Kidney (tissue), 14 donors: Measurements from ENCODE around the gene CST1. TPM values are rescaled to one million over a fixed set of nuclear protein-coding genes. Genes with fewer than 3 reads are reported as not detected.
"Not testable (repeated sequence)": the region's sequence is repeated elsewhere in the genome, so short reads cannot be mapped to it uniquely, and the experiment has no call there.

Experiments used
- DNase-seq, 5 donors: peaks; one replicate each; pipeline ENCODE4 v3.0.0-alpha.2; 2013 to 2020
- FAIRE-seq: peaks from 2 replicates; lab custom pipeline; 2012; peaks lifted over from hg19 to GRCh38; lab: Jason Lieb, UNC
- H3K27ac ChIP-seq, 2 donors: one replicate each; pipeline ENCODE4 v1.7.0; 2013; ENCODE audit warnings: low read depth in 2 of 2, low read length in 2 of 2, inconsistent platforms in 1 of 2
- H3K27me3 ChIP-seq: one replicate; pipeline ENCODE4 v1.7.1; 2013; ENCODE audit warnings: low read length, inconsistent platforms; ENCODE audit not compliant: control insufficient read depth, insufficient read depth
- H3K36me3 ChIP-seq, 3 donors: one replicate each; pipeline versions ENCODE4 v1.7.0 to v1.7.1; 2013; ENCODE audit warnings: low read length in 3 of 3, control low read depth in 1 of 3, inconsistent platforms in 1 of 3; ENCODE audit not compliant: insufficient read depth in 3 of 3, control insufficient read depth in 2 of 3
- H3K4me1 ChIP-seq, 3 donors: one replicate each; pipeline versions ENCODE4 v1.7.0 to v1.7.1; 2013; ENCODE audit warnings: low read length in 3 of 3, inconsistent platforms in 1 of 3, low read depth in 1 of 3; ENCODE audit not compliant: control insufficient read depth in 2 of 3, insufficient read depth in 2 of 3
- H3K4me3 ChIP-seq, 3 donors: one replicate each; pipeline versions ENCODE4 v1.7.0 to v1.8.1; 2013; ENCODE audit warnings: low read length in 3 of 3, control low read depth in 1 of 3, inconsistent platforms in 1 of 3
- H3K9ac ChIP-seq, 3 donors: one replicate each; pipeline versions ENCODE4 v1.7.0 to v1.7.1; 2013; ENCODE audit warnings: low read length in 3 of 3, control low read depth in 1 of 3, inconsistent platforms in 1 of 3
- H3K9me3 ChIP-seq, 3 donors: one replicate each; pipeline versions ENCODE4 v1.7.0 to v1.7.1; 2013; ENCODE audit warnings: low read length in 3 of 3, control low read depth in 1 of 3, inconsistent platforms in 1 of 3; ENCODE audit not compliant: control insufficient read depth in 2 of 3, insufficient read depth in 1 of 3
- CTCF ChIP-seq: IDR thresholded peaks from 3 replicates; pipeline ENCODE4 v1.5.1; 2012; ENCODE audit warnings: mild to moderate bottlenecking, moderate library complexity, borderline replicate concordance; ENCODE audit not compliant: insufficient read depth; ENCODE audit errors: extremely low read depth
- intact Hi-C: fragments of 100-400 bp; cut with DNase I; formaldehyde crosslinking; loops from one replicate; pipeline ENCODE4 v1.11.1; 2022
- polyA plus RNA-seq: library from polyadenylated mRNA; stranded (reverse); fragments of 350-450 nt; fragmentation: Illumina TruSeq; extraction: RNeasy Lipid Tissue Mini Kit (QIAGEN cat#74804); gene quantifications from one replicate; pipeline ENCODE4 v1.2.3, GENCODE V29; 2014; ENCODE audit warnings: low read depth, low replicate concordance; ENCODE audit not compliant: insufficient read depth
- total RNA-seq: library from RNA; stranded (reverse); fragmentation: NEBNext Ultra II Directional; extraction: Animal tissue kit (Norgen Biotek cat#: 25700); gene quantifications from one replicate; pipeline ENCODE4 v1.2.1, GENCODE V29; 2021
- donor health status: control.
- donor health status: control.
- donor health status: control.
- donor health status: control.
- donor health status: control.
- donor health status: DM: yes; HTN: yes; CAD: no.
- donor health status: Normal renal cell carcinoma (clear cell type).

CST1 gene
- total and polyA plus RNA-seq, 2 donors from 2014 or later, result not detected

- FAIRE-seq (no peak), DNase-seq (no peak)
- no peak overlapping the region for H3K4me3 ChIP-seq
- TF ChIP-seq CTCF, result no peak
- H3K27me3 ChIP-seq, result no peaks in the 10 kb centered on the region
- H3K27ac ChIP-seq, result no peak overlapping the region
- no peaks in the 10 kb centered on the region for H3K36me3 ChIP-seq
- H3K4me1 ChIP-seq, result no peaks in the 10 kb centered on the region
- intact Hi-C loops, result no loop called here
- no peaks in the 10 kb centered on the region for H3K9me3 ChIP-seq
- no peak overlapping the region for H3K9ac ChIP-seq
Observed at GRCh38 chr20:23752019-23752418, 1.3 kb upstream of the CST1 start.

- H3K27ac ChIP-seq, result no peak overlapping the region
- FAIRE-seq, result no peak
- intact Hi-C loops, result no loop called here
- no peak for DNase-seq
- no peaks in the 10 kb centered on the region for H3K4me1 ChIP-seq
- H3K9ac ChIP-seq, result no peak overlapping the region
- H3K4me3 ChIP-seq, result no peak overlapping the region
- no peak for TF ChIP-seq CTCF
- no peaks in the 10 kb centered on the region for H3K36me3 ChIP-seq
- H3K27me3 ChIP-seq, result no peaks in the 10 kb centered on the region
- H3K9me3 ChIP-seq, result no peaks in the 10 kb centered on the region
Observed at GRCh38 chr20:23749746-23750145, 989 bp downstream of the CST1 start.

DNA sequence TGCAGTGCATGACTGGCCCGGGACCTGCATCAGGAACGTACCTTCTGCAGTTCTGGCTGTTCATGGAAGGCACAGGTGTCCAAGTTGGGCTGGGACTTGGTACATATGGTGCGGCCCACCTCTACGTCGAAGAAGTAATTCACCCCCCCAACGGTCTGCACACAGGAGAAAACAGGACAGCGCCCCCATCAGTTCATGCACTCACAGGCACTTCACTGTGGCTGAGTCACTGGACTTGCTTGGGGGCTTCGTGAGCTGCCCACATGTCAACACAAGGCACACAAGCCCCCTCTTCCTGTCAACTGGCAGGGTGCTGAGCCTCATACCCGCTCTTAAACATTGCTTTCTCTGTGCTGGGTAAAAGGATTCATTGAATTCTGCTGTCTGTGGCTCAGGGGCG lies 1.8 kb downstream of the CST1 start:
- H3K27ac ChIP-seq, H3K27me3 ChIP-seq, H3K9ac ChIP-seq, FAIRE-seq, H3K36me3 ChIP-seq, intact Hi-C loops, DNase-seq, H3K4me3 ChIP-seq, H3K9me3 ChIP-seq, H3K4me1 ChIP-seq: not testable (repeated sequence)

DNA sequence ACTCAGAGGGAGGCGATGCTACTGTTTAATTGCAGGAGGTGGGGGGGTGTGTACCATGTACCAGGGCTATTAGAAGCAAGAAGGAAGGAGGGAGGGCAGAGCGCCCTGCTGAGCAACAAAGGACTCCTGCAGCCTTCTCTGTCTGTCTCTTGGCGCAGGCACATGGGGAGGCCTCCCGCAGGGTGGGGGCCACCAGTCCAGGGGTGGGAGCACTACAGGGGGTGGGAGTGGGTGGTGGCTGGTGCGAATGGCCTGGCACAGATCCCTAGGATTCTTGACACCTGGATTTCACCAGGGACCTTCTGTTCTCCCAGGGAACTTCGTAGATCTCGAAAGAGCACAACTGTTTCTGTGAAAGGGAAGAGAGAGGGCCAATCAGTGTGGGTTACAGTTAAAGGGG lies 3.2 kb downstream of the CST1 start:
- H3K27me3 ChIP-seq, H3K9me3 ChIP-seq, H3K9ac ChIP-seq, H3K4me3 ChIP-seq, DNase-seq, intact Hi-C loops, H3K27ac ChIP-seq, H3K4me1 ChIP-seq, H3K36me3 ChIP-seq, FAIRE-seq: not testable (repeated sequence)

DNA sequence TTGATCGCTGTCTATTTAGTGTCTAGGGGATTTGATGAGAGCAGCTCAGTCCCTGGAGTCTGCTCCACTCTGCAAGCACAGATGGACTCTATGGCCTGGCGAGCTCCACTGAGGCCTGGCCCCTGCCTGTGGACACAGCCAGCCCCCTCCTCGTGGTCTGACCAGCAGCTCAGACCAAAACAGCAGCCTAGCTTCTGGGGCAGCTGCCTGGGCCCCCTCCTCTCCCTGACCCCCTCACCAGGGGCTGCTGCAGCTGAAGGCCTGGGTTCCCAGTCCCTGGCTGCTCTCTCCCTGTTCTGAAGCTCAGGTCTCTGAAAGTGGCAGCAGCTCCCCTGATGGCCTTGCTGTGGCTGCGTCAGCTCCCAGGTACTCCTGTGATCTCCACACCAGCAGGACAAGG lies 3.6 kb downstream of the CST1 start:
- H3K27me3 ChIP-seq, H3K4me1 ChIP-seq, DNase-seq, intact Hi-C loops, H3K27ac ChIP-seq, H3K9me3 ChIP-seq, FAIRE-seq, H3K9ac ChIP-seq, H3K4me3 ChIP-seq, H3K36me3 ChIP-seq: not testable (repeated sequence)
